Measurements from ENCODE around the gene CFAP100.

- TF ChIP-seq CTCF (IDR thresholded peaks at IDR 0.05) = no peak
- TF ChIP-seq POLR2A (IDR thresholded peaks at IDR 0.05) = no peak
Measured at GRCh38 chr3:126424039-126424717, 29.5 kb downstream of the CFAP100 start.
